ENCODE measurements around the gene MT1B. TPM values are rescaled to one million over a fixed set of nuclear protein-coding genes. Genes with fewer than 3 reads are reported as not detected.

MT1B gene
- total RNA-seq (2014; rRNA removed; shearing (Covaris generic)), result not detected in 2 replicates

DNA sequence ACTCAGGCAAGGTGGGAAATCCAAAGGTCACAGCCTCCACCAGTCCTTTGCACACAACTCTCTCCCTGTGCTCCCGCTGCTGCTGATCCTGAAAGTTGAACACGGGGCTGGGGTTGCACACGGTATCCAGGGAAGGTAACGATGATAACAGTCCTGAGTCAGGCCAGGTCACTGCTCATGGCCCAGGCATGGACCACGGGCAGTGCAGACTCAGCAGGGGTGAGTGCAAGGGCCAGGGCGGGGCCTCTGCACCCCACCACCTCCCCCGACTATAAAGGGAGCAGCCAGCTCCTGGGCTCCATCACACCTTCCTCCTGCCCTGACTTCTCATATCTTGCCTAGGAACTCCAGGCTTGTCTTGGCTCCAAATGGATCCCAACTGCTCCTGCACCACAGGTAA, at the start of gene MT1B:
Gene MT1B, plus strand, starts transcription at position 301 of the 400 bp plus-strand sequence. Its CDS starts 68 bp downstream, at position 369.
- no peak for DNase-seq (ENCODE audit: low spot score)

DNA sequence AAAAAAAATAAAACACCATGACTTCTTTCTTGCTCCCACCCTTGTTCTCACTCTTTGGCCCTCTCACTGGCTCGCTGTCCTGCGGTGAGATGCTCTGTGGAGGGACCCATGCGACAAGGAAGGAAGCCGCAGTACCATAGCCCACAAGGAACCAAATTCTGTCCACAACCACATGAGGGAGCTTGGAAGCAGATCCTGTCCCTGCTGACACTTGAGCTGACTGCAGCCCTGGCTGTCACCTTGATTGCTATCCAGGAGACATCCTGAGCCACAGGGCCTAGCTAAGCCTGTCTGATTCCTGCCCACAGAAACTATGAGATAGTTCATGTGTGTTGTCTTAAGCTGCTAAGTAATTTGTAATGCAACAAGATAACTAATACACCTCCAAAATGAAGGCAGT, 48.1 kb upstream of the MT1B start:
- DNase-seq (ENCODE audit: low spot score), result peak; percentile 69

DNA sequence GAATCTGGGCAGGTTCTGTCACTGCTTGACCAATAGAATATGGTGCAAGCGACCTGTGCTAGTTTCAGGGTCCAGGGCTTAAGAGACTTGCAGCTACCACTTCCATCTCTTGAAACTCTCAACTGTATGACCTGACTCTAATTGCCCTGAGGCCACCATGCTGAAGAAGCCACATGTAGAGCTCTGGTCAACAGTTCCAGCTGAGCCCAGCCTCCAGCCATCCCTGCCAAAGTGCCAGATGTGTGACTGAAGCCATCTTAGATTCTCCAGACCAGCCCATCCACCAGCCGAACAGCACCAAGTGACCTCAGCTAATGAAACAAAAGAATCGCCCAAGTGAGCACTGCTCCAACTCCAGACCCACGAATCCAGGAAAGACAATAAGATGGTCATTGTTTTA, 46.7 kb upstream of the MT1B start:
- no peak for DNase-seq (ENCODE audit: low spot score)

DNA sequence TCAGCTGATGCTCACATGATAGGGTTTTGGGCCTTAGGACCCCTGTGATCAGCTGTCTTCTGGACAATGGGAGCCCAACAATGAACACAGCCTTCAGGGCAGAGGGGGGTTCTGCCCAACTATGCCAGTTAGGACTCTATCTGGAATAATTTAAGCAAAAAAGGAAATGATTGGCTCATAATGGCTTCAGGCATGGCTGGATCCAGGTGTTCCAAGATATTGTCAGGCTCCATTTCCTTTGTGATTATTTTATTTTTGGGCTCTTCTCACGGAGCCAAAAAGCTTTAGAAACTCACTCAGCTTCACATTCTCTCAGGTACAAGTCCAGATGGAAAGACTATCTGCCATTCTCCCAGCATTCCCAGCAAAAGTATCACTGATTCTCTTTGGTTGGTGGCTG, 46.2 kb upstream of the MT1B start:
- DNase-seq (ENCODE audit: low spot score), result no peak

DNA sequence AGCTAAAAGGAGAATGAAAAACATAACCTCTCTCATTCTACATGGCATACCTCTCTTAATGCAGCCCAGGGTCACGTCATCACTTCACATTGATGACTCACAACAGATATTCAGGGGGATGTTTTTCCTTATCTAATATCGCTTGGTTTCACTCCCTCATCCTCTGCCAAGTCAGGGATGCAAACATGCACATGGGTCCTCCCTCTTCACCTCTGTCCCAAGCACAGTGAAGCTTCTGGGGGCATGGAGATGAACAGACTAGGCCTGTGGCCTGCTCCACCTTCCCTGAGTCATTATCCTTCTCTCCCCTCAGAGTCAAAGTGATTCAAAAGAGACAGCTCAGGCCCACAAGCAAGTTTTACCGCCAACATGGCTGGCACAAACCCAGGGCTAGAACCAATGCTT, 45.6 kb upstream of the MT1B start:
- DNase-seq (ENCODE audit: low spot score), result no peak

DNA sequence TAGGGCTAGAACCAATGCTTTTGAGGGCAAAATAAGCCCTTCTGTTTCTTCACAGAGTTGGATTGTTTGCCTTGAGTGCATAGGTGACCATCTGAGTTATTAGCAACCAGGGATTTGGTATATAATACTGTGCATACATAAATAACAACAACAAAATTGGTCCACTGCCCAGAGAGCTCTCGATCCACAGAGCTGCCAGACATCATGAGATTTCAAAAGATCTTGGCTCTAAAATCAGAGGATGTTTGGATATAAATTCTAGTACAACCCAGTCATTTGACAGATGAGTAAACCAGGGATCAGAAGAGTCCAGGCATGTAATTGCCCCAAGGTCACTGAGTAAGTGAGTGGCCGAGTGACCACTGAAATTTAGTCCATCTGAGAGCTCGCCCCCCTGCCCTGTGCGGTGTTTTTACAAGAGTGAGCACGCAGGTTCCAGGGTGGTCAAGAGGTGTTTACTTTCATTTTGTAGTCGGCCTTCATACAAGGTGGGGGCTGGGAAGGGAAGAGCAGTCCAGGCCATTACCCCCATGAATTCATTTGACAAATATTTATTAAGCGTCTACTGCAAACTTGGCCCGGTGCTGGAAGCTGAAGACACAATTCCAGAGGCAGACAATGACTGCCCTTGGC, 45.1 kb upstream of the MT1B start:
- no peak for DNase-seq (ENCODE audit: low spot score)

DNA sequence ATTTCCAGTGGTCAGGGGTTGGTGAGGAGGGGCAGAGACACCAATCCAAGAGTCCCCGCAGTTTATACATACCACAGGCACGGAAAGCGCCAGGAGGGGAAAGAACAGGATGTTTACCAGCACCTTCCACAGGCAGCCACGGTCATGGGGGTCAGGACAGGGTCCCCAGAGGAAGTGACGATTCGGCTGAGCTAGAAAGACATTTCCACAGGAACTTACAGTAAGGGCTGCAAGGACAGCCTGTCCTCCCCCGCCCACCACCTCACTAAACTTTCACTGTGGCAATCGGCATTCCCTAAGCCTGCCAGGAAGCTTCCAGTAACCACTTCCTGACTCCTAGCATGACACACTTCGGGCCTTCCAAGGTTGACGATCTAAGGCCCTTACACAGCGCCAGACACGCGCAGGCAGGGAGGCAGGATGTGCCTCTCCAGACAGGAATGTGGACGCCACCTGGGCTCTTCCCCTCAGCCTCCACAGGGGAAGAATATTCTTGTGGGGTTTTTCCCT, 44.5 kb upstream of the MT1B start:
- DNase-seq (ENCODE audit: low spot score), result peak; percentile 64

DNA sequence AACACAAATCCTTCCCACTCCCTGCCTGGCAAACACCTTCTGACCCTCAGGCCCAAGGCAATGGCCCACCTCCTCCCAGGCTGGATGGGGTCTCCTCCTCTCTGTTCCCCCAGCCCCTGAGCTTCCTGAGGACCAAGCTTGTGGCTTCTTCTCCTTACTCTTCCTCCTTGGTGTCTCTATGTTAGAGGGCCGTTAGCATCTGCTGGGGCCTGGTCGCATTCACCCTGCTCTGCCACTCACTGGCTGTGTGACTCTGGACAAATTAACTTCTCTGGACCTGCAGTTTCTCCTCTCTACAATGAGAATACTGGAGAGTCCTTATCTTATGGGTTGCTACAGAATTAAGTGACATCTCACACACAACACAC, 44.0 kb upstream of the MT1B start:
- DNase-seq (ENCODE audit: low spot score), result no peak

DNA sequence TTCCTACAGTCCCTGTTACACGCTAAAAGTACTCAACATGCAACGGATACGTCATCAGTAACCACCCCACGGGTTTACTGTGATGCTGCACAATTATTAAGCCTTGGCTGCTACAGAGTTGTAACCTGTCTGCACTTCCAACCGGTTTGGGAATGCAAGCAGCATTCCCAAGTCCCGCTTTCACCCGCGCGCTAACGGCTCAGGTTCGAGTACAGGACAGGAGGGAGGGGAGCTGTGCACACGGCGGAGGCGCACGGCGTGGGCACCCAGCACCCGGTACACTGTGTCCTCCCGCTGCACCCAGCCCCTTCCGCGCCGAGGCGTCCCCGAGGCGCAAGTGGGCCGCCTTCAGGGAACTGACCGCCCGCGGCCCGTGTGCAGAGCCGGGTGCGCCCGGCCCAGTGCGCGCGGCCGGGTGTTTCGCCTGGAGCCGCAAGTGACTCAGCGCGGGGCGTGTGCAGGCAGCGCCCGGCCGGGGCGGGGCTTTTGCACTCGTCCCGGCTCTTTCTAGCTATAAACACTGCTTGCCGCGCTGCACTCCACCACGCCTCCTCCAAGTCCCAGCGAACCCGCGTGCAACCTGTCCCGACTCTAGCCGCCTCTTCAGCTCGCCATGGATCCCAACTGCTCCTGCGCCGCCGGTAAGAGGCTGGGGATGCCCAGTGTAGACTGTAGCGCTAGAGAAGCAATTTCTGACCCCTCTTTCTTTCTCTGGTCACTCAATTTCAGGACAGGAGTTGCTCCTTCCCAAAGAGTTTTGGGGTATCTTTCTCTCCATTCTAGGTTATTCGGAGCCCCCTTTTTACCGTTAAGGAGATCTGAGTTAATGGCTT, 43.4 kb upstream of the MT1B start, which contains the start of gene MT2A:
Gene MT2A, plus strand, starts transcription at position 542 of the 833 bp plus-strand sequence. Its CDS starts 72 bp downstream, at position 614.
- DNase-seq (ENCODE audit: low spot score), result peak; percentile 97

DNA sequence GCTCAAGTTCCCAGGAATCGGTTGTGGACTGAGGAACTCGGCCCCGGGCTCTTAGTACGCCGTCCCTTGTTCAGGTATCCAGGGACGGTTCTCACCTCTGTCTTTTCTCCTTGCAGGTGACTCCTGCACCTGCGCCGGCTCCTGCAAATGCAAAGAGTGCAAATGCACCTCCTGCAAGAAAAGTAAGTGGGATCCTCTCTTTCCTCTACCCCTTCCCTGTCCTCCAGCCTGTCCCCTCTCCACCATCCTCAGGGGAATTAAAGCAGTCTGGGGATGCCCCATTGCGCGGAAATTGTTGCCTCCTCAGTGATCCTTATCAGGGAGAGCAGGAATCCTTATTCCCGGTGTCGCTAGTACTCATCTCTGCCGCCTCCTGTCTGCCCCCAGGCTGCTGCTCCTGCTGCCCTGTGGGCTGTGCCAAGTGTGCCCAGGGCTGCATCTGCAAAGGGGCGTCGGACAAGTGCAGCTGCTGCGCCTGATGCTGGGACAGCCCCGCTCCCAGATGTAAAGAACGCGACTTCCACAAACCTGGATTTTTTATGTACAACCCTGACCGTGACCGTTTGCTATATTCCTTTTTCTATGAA, 42.7 kb upstream of the MT1B start:
- DNase-seq (ENCODE audit: low spot score), result peak; percentile 25

DNA sequence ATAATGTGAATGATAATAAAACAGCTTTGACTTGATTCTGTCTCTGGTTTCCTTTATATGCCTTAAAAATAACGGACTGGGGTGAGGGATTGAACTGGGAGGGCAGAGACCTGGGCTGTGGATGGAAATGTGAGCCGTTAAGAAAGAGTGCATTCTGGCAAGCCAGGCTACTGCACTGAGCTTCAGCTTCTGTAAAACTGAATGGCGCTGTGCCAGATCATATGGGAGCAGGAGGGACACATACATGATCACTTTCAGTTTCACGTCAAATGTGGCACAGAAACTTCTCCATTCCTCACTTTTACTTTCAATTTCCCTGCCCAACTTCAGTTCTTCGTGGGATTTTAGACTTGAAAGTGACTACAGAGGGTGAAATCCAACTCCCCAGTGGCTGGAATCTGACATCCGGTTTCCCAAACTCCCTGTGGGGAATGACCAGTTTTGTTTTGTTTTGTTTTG, 42.2 kb upstream of the MT1B start:
- DNase-seq (ENCODE audit: low spot score), result peak; percentile 75

DNA sequence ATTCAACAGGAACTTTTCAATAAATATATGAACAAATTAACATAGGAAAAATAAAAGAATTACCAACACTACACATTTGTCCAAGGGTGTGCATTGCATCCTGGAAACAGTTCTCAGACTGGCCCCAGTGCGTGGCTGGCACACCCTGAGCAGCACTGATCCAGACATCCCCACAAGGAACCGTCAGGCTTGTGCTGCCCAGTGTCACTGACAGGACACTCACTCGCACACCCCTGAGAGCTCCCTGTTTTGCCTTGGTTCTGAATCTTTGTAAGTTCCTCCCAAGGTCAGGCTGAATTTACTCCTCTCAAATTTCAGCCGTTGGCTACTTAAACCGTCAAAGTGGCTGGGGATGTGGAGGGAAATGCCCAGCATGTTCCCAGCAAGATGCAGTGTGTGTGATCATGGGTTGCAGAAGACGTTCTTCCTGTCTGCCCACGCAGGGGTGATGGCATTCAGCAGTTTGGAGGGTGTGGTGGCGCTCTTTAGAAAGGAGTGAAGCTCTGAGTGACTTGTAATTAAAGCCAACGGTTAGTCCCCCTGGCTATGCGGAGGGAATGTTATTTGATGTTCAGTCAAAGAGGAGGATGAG, 41.6 kb upstream of the MT1B start:
- peak; percentile 11 for DNase-seq (ENCODE audit: low spot score)

DNA sequence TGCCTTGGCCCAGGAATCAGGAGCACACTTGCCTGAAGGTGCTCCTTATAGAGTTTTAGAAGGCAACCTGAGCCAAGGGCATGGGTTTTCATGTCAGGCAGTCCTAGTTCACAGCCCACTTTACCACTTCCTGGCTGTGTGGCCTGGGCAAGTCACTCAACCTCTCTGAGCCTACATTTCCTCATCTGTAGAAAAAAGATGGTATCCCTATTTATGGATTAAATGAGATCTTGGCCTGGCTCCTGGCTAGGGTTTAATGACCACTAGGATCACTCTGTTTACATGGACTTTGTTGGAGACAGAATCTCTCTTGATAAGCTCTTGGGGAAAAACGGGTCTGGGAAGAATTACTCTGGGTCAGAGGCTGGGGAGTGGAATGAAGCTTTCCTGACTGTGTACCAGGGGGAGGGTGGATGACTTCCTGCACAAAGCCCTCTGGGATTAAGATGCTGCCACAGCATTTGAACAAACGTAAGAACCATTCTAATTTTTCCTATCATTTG, 41.0 kb upstream of the MT1B start:
- no peak for DNase-seq (ENCODE audit: low spot score)

DNA sequence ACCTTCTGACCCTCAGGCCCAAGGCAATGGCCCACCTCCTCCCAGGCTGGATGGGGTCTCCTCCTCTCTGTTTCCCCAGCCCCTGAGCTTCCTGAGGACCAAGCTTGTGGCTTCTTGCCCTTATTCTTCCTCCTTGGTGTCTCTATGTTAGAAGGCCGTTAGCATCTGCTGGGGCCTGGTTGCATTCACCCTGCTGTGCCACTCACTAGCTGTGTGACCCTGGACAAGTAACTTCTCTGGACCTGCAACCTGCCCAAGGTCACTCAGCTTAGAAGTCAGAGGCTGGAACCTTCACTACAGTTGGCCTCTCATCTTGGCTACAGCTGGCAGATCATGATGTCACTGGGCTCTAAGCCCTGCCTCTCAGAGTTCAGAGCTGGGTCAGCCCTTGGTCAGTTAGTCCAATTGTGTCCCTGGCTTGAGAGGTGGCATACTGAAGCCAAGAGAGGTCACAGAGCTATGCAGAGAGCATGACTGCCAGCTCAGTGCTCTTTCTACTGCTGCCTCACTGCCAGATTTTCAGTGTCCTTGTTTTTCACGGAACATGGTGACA, 40.3 kb upstream of the MT1B start:
- DNase-seq (ENCODE audit: low spot score), result no peak

DNA sequence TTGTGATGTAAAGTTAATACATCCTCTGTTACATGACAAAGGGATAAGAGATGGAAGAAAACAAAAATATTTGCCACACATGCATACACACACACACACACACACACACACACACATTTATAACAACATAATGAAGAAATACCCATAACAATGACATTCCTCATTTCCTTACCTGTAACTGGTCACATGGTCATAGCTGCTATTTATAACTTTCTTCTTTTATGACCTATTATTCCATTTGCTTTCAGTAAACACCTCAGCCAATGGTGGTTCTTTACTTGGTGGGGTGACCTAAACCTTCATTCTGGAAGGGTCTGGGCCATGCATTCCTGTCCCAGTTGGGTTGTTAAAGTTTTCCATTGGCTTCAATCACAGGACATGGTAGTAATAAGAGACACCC, 38.0 kb upstream of the MT1B start:
- no peak for DNase-seq (ENCODE audit: low spot score)

DNA sequence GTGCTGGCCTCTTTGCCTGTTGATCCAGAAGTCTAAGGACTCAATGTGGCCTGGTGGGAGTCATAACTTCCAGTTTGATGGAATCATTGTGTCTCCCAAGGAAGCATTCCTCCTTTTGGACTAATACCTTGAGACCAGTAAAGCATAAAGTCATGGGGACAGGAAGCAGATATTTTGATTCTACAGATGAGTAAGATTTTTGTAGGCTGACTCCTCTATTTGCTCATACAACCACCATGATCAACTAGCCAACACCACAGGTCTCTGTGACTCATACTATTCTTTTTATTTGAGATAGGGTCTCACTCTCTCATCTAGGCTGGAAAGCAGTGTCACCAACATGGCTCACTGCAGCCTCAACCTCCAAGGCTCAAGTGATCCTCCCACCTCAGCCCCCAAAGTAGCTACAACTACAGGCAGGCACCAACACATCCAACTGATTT, 37.1 kb upstream of the MT1B start:
- DNase-seq (ENCODE audit: low spot score), result no peak

DNA sequence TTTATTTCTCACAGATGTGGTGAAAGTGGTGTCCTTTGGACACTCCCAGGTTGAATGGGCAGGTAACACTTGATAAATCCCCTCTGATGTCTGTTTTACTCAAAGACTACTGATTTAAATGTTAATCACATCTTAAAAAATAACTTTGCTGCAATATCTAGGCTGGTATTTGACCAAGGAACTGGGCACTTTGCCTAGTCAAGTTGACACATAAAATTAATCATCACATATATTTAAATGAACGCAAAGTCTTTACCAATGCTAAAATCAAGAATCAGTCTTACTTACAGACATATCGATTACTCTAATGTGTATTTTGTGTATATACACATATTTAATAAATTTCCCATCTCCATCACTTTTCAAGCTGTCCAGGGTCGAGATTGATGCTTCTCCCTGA, 36.3 kb upstream of the MT1B start:
- no peak for DNase-seq (ENCODE audit: low spot score)

DNA sequence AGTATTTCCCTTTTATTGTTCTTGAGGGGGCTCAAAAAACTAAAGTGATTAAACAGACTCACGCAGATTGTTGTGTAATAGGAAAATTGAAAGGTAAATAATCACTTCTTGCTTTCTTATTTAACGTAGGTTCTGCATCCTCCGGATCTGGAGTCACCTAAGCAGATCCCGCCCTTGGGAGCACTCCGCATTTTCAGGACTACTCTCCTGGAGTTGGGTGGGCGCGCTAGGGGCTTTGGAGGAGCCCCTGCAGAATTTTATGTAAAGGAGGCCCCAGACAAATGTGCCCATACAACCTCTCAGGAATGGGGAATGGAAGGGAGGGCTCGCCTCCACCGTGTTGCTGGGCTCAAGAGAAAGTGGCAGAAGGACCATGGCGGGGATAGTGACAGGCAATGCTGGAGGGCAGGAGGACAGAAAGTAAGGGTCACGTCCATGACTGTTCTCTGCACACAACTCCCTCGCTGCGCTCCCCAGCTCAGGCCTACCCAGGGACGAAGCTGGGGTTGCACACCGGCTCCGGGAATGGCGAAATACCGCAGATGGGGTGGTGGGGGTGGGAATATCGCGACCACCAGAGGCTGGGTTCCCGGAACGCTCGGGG, 35.0 kb upstream of the MT1B start:
- DNase-seq (ENCODE audit: low spot score), result no peak

DNA sequence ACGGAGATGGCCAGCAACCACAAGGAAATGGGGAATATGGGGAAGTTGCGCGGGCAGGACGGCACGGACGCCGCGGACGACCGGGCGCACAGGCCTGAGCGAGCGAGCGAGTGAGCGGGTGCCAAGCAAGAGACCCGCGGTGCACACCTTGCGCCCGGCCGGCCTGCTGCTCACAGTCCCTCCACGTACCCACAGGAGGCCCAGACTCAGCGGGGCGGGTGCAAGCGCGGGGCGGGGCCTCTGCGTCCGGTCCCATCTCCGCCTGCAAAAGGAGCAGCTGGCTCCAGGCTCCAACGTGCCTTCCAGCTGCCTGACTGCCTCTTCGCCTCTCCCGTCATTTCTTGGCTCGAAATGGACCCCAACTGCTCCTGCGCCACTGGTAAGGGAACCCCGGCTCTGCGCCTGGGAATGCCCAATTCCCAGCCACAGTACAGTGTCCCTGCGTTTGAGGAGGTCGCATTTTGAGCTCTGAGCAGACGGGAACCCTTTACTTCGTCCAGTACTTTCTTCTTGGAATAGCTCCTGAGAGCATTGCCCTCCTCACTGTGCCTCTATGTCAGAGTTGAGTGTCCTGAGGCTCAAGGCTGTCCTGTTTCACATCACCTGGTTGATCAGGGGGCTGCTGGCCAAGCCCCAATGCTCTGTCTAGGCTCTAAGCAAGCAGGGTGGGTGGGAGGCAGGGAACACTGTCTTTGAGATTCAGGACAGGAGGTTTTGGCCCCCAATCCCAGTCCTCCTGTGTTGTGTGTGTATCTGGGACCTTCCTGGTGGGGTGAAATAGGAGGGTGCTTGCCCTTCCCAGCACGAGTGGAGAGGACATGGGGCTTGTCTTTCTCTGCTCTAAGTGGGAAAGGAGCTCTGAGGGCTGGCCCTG, 34.2 kb upstream of the MT1B start:
- no peak for DNase-seq (ENCODE audit: low spot score)

DNA sequence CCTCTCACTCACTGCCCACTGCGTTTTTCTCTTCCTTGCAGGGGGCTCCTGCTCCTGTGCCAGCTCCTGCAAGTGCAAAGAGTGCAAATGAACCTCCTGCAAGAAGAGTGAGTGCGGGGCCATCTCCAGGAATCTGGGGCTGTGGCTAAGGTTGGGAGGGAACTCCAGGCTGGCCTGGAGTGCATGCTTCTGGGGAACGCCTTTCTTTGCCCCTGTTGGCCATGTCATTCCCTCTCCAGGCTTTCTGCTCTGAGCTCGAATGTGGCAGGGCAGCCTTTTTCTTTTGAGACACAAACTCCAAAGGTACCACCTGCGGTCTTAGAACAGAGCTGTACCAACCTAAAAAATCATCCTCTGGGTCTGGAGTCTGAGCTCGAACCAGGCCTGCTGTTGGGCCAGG, 33.5 kb upstream of the MT1B start:
- no peak for DNase-seq (ENCODE audit: low spot score)

All from HT-29 (cell line).